IPS-11a (cell line): ENCODE results near the gene POU3F3.

Experiments used
- H3K4me3 ChIP-seq: one replicate; pipeline ENCODE4 v1.5.1; 2013; ENCODE audit warnings: low read depth, low read length, control low read depth

The POU3F3 gene

GRCh38 chr2:104901037-104901881, 47.3 kb downstream of the POU3F3 start:
- no peak overlapping the region for H3K4me3 ChIP-seq

DNA sequence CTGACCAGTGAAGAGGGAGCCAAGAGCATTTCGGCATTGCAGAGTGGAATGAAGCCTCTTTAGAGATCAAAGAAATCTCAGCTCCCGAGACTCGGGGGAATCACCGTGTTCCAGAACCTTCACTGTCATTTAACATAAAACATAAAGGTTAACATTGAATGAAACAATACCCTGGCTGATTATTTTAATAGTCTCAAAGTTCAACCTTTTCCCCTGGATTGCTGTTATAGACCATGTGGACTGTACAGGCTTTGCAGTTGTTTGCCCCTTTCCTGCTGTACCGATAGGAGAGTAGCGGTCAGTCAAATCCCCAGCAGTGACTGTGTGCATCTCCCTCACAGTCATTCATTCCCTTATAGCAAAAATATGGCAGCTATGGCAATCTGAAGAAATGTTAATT, 48.4 kb downstream of the POU3F3 start:
- no peak overlapping the region for H3K4me3 ChIP-seq
